Duodenal mucosa (tissue), 2 donors: ENCODE data around the gene POLR1A.

Source experiments
- H3K27ac ChIP-seq: one replicate; pipeline ENCODE4 v1.7.0; 2013; ENCODE audit warnings: low read depth, low read length
- H3K27me3 ChIP-seq, 2 donors: one replicate each; pipeline ENCODE4 v1.7.0; 2013; ENCODE audit warnings: low read length in 2 of 2, control low read depth in 1 of 2; ENCODE audit not compliant: insufficient read depth in 2 of 2, control insufficient read depth in 1 of 2
- H3K36me3 ChIP-seq, 2 donors: one replicate each; pipeline ENCODE4 v1.7.0; 2013; ENCODE audit warnings: low read length in 2 of 2, control low read depth in 1 of 2; ENCODE audit not compliant: insufficient read depth in 2 of 2, control insufficient read depth in 1 of 2
- H3K4me1 ChIP-seq, 2 donors: one replicate each; pipeline ENCODE4 v1.7.0; 2013; ENCODE audit warnings: low read length in 2 of 2, control low read depth in 1 of 2; ENCODE audit not compliant: insufficient read depth in 2 of 2, control insufficient read depth in 1 of 2
- H3K4me3 ChIP-seq, 2 donors: one replicate each; pipeline ENCODE4 v1.7.0; 2013; ENCODE audit warnings: low read length in 2 of 2, low read depth in 1 of 2
- H3K9ac ChIP-seq, 2 donors: one replicate each; pipeline ENCODE4 v1.7.0; 2013; ENCODE audit warnings: low read length in 2 of 2, low read depth in 1 of 2
- H3K9me3 ChIP-seq, 2 donors: one replicate each; pipeline ENCODE4 v1.7.0; 2013; ENCODE audit warnings: low read length in 2 of 2, control low read depth in 1 of 2; ENCODE audit not compliant: control insufficient read depth in 1 of 2

The POLR1A gene

GRCh38 chr2:86049529-86049928 lies 56.2 kb downstream of the POLR1A start:
- no peak overlapping the region for H3K9ac ChIP-seq
- no peaks in the 10 kb centered on the region for H3K4me1 ChIP-seq
- peaks cover 50 to 86% of the 10 kb centered on the region in 2 donors for H3K36me3 ChIP-seq
- no peaks in the 10 kb centered on the region for H3K9me3 ChIP-seq
- no peak overlapping the region for H3K4me3 ChIP-seq
- no peak overlapping the region for H3K27ac ChIP-seq
- H3K27me3 ChIP-seq, result no peaks in the 10 kb centered on the region

GRCh38 chr2:86048888-86049287 lies 56.8 kb downstream of the POLR1A start:
- H3K27me3 ChIP-seq, result no peaks in the 10 kb centered on the region
- peaks cover 54 to 87% of the 10 kb centered on the region in 2 donors for H3K36me3 ChIP-seq
- H3K4me1 ChIP-seq, result no peaks in the 10 kb centered on the region
- no peaks in the 10 kb centered on the region for H3K9me3 ChIP-seq
- no peak overlapping the region for H3K9ac ChIP-seq
- H3K27ac ChIP-seq, result no peak overlapping the region
- no peak overlapping the region for H3K4me3 ChIP-seq

GRCh38 chr2:86048383-86048701 lies 57.3 kb downstream of the POLR1A start:
- Histone ChIP-seq H3K27ac (no peak overlapping the region), H3K4me3 (no peak overlapping the region), H3K9me3 (no peaks in the 10 kb centered on the region), H3K36me3 (peaks cover 55 to 87% of the 10 kb centered on the region in 2 donors), H3K27me3 (no peaks in the 10 kb centered on the region), H3K4me1 (no peaks in the 10 kb centered on the region), H3K9ac (no peak overlapping the region)

- Histone ChIP-seq H3K9ac (no peak overlapping the region), H3K27ac (no peak overlapping the region), H3K27me3 (no peaks in the 10 kb centered on the region), H3K4me3 (no peak overlapping the region), H3K9me3 (no peaks in the 10 kb centered on the region), H3K36me3 (peaks cover 60 to 89% of the 10 kb centered on the region in 2 donors), H3K4me1 (no peaks in the 10 kb centered on the region)
Observed at GRCh38 chr2:86047575-86048382, 57.9 kb downstream of the POLR1A start.

GRCh38 chr2:86045541-86045940 lies 60.1 kb downstream of the POLR1A start:
- Histone ChIP-seq H3K4me3 (no peak overlapping the region), H3K9ac (no peak overlapping the region), H3K4me1 (no peaks in the 10 kb centered on the region), H3K27ac (no peak overlapping the region), H3K9me3 (no peaks in the 10 kb centered on the region), H3K27me3 (no peaks in the 10 kb centered on the region), H3K36me3 (peaks cover 61 to 94% of the 10 kb centered on the region in 2 donors)

- H3K36me3 ChIP-seq, result peaks cover 61 to 95% of the 10 kb centered on the region in 2 donors
- no peak overlapping the region for H3K27ac ChIP-seq
- H3K27me3 ChIP-seq, result no peaks in the 10 kb centered on the region
- H3K4me1 ChIP-seq, result no peaks in the 10 kb centered on the region
- no peak overlapping the region for H3K9ac ChIP-seq
- no peak overlapping the region for H3K4me3 ChIP-seq
- H3K9me3 ChIP-seq, result no peaks in the 10 kb centered on the region
Observed at GRCh38 chr2:86044614-86045013, 61.1 kb downstream of the POLR1A start.

GRCh38 chr2:86044045-86044444 lies 61.6 kb downstream of the POLR1A start:
- no peak overlapping the region for H3K9ac ChIP-seq
- H3K9me3 ChIP-seq, result no peaks in the 10 kb centered on the region
- peaks cover 2 to 3% of the 10 kb centered on the region in 2 donors for H3K4me1 ChIP-seq
- no peak overlapping the region for H3K27ac ChIP-seq
- H3K4me3 ChIP-seq, result no peak overlapping the region
- H3K36me3 ChIP-seq, result peaks cover 60 to 95% of the 10 kb centered on the region in 2 donors
- no peaks in the 10 kb centered on the region for H3K27me3 ChIP-seq

- H3K27me3 ChIP-seq, result no peaks in the 10 kb centered on the region
- no peak overlapping the region for H3K27ac ChIP-seq
- no peaks in the 10 kb centered on the region for H3K9me3 ChIP-seq
- H3K4me1 ChIP-seq, result peaks cover 17% of the 10 kb centered on the region in 2 donors
- H3K36me3 ChIP-seq, result peaks cover 58 to 95% of the 10 kb centered on the region in 2 donors
- H3K4me3 ChIP-seq, result no peak overlapping the region
- no peak overlapping the region for H3K9ac ChIP-seq
Observed at GRCh38 chr2:86042256-86043168, 63.2 kb downstream of the POLR1A start.

- Histone ChIP-seq H3K27ac (no peak overlapping the region), H3K27me3 (no peaks in the 10 kb centered on the region), H3K9ac (no peak overlapping the region), H3K4me1 (peaks cover 38% of the 10 kb centered on the region in 2 donors), H3K9me3 (no peaks in the 10 kb centered on the region), H3K4me3 (no peak overlapping the region), H3K36me3 (peaks cover 52 to 85% of the 10 kb centered on the region in 2 donors)
Observed at GRCh38 chr2:86039963-86040655, 65.6 kb downstream of the POLR1A start.
